K562 (cell line): ENCODE results near the gene MPZL1. TPM values are rescaled to one million over a fixed set of nuclear protein-coding genes. Genes with fewer than 3 reads are reported as not detected.

Experiments
- ATAC-seq: fragments of 200-7000 bp; cut with Tn5 transposase; 3 replicates; pipeline ENCODE4 v1.9.1; 2020; ENCODE audit warnings: moderate library complexity
- BruUV-seq: library from RNA; stranded (reverse); fragments of 400-500 nt; replicated peaks from 2 replicates; lab custom pipeline; 2021; lab: Mats Ljungman, UMichigan
- CTCF ChIA-PET: fragments of 300-600 bp; formaldehyde crosslinking; extraction: SDS; loops from one replicate; lab custom pipeline; 2021; ENCODE audit warnings: low intra/inter-chr PET ratio; lab: Yijun Ruan, JAX
- POLR2A ChIA-PET: fragments of 300-600, 350-650 bp; sonication (Branson Sonifier 250); formaldehyde crosslinking; extraction: SDS; loops from one replicate; lab custom pipeline; 2021; ENCODE audit warnings: antibody characterized with exemption, inconsistent platforms; lab: Yijun Ruan, JAX
- DNase-seq, 4 experiments: peaks; one replicate each; pipeline versions ENCODE4 v3.0.0 to v3.0.0-alpha.2; 2011 to 2018; ENCODE audit warnings: low spot score in 3 of 4, mixed read lengths in 3 of 4; ENCODE audit errors: extremely low read depth in 1 of 4
- FAIRE-seq: peaks from 2 replicates; lab custom pipeline; 2011; peaks lifted over from hg19 to GRCh38; lab: Jason Lieb, UNC
- H2AFZ ChIP-seq: 2 replicates; pipeline ENCODE4 v1.6.0; 2011; ENCODE audit warnings: low read depth, low read length, control low read depth, inconsistent platforms
- H3K27ac ChIP-seq: fragments of 200-600 bp; 3 replicates; pipeline ENCODE4 v1.8.0; 2011; ENCODE audit warnings: low read depth, mild to moderate bottlenecking, control low read depth, inconsistent platforms, low read length, moderate library complexity, mixed read lengths; ENCODE audit errors: extremely low read depth
- H3K27me3 ChIP-seq, 2 experiments: fragments of 300-600 bp in 1 of 2; 2 replicates in 1 of 2; 3 replicates in 1 of 2; pipeline versions ENCODE4 v1.6.0 to v1.8.0; 2011; ENCODE audit warnings: inconsistent platforms in 2 of 2, low read length in 2 of 2, mild to moderate bottlenecking in 1 of 2, mixed read lengths in 1 of 2, moderate library complexity in 1 of 2; ENCODE audit not compliant: control insufficient read depth in 2 of 2, insufficient read depth in 2 of 2
- H3K36me3 ChIP-seq: fragments of 300-600 bp; 3 replicates; pipeline ENCODE4 v1.8.0; 2011; ENCODE audit warnings: mild to moderate bottlenecking, low read length, inconsistent platforms; ENCODE audit not compliant: control insufficient read depth, insufficient read depth
- H3K4me1 ChIP-seq, 2 experiments: fragments of 200-600 bp in 1 of 2; replicated peaks in 1 of 2; 2 replicates in 1 of 2; 3 replicates in 1 of 2; pipeline versions ENCODE4 v1.5.1 to v1.8.0; 2011; ENCODE audit warnings: inconsistent platforms in 2 of 2, low read length in 2 of 2, mild to moderate bottlenecking in 1 of 2, mixed read lengths in 1 of 2, moderate library complexity in 1 of 2; ENCODE audit not compliant: control insufficient read depth in 2 of 2, insufficient read depth in 2 of 2
- H3K4me2 ChIP-seq: 2 replicates; pipeline ENCODE4 v1.6.1; 2011; ENCODE audit warnings: low read length, control low read depth, inconsistent platforms, mixed read lengths; ENCODE audit not compliant: insufficient read depth
- H3K4me3 ChIP-seq: fragments of 200-600 bp; sonication (generic), shearing (Covaris generic); 2 replicates; pipeline ENCODE4 v1.5.1; 2016; ENCODE audit warnings: control low read depth, inconsistent platforms
- H3K79me2 ChIP-seq: fragments of 200-600 bp; 3 replicates; pipeline ENCODE4 v1.8.0; 2011; ENCODE audit warnings: low read length, inconsistent platforms; ENCODE audit not compliant: control insufficient read depth, insufficient read depth
- H3K9ac ChIP-seq, 2 experiments: 2 replicates each; pipeline versions ENCODE4 v1.6.0 to v1.6.1; 2011; ENCODE audit warnings: low read depth in 2 of 2, low read length in 2 of 2, control low read depth in 1 of 2, inconsistent platforms in 1 of 2, mild to moderate bottlenecking in 1 of 2, mixed read lengths in 1 of 2; ENCODE audit not compliant: insufficient read depth in 1 of 2
- H3K9me1 ChIP-seq: one replicate; pipeline ENCODE4 v1.6.0; 2011; ENCODE audit warnings: inconsistent platforms, mild to moderate bottlenecking, low read length, moderate library complexity; ENCODE audit not compliant: control insufficient read depth, insufficient read depth
- H3K9me3 ChIP-seq: replicated peaks from 2 replicates; pipeline ENCODE4 v1.5.1; 2011; ENCODE audit warnings: low read depth, low read length, inconsistent platforms; ENCODE audit not compliant: control insufficient read depth, insufficient read depth
- H4K20me1 ChIP-seq: replicated peaks from 2 replicates; pipeline ENCODE4 v1.6.1; 2011; ENCODE audit warnings: low read length, inconsistent platforms, mixed read lengths; ENCODE audit not compliant: control insufficient read depth, insufficient read depth
- SMARCB1 ChIP-seq: IDR thresholded peaks from 2 replicates; pipeline ENCODE4 v1.6.1; 2011; ENCODE audit warnings: improper control_type of control experiment, low read depth; ENCODE audit not compliant: insufficient read length
- ZNF324 ChIP-seq: fragments of 250-450 bp; sonication (Bioruptor Pico); IDR thresholded peaks from 2 replicates; pipeline ENCODE4 v1.4.0; 2020; ENCODE audit warnings: mild to moderate bottlenecking
- WGBS: fragments of 100-300 bp; shearing (Covaris generic); methylation state at CpG from one replicate; pipeline ENCODE4 v1.1.6; 2016; ENCODE audit warnings: low coverage, mixed read lengths; ENCODE audit not compliant: insufficient coverage; ENCODE audit errors: missing lambda C conversion rate; 5-methylcytosine and 5-hydroxymethylcytosine counted together
- in situ Hi-C: fragments of 300-500 bp; cut with MboI; formaldehyde crosslinking; loops from 4 replicates; pipeline ENCODE4 v1.15.0; 2018; ENCODE audit warnings: inconsistent platforms, mixed read lengths
- intact Hi-C: fragments of 100-400 bp; cut with micrococcal nuclease; formaldehyde crosslinking; loops from 2 replicates; pipeline ENCODE4 v1.14.2; 2022
- polyA plus RNA-seq, 8 experiments: library from polyadenylated mRNA; depleted of rRNA in 4 of 8; stranded (reverse) in 5 of 8; unstranded in 3 of 8; fragments of >200 nt; fragmentation: Nextera tagmentation in 2 of 8; fragmentation: Illumina TruSeq in 1 of 8; extraction: Ambion mirVana in 2 of 8; extraction: Trizol in 1 of 8; gene quantifications; 2 replicates each; pipeline versions ENCODE4 v1.2.1 to v1.2.3, GENCODE V29; 2011 to 2014; ENCODE audit warnings: inconsistent platforms in 1 of 8, missing spikeins in 1 of 8
- total RNA-seq, 7 experiments: library from RNA; depleted of rRNA in 6 of 7; stranded (reverse); fragments of >200 nt in 6 of 7; fragmentation: Illumina TruSeq in 2 of 7; extraction: Trizol in 2 of 7; gene quantifications; 2 replicates each; pipeline versions ENCODE4 v1.2.1 to v1.2.3, GENCODE V29; 2011 to 2021; ENCODE audit warnings: low replicate concordance in 1 of 7
- TF ChIP-seq, protein P1 (sequence below), 2 experiments: fragments of 450-650 bp; formaldehyde crosslinking in 1 of 2; IDR thresholded peaks; 2 replicates each; pipeline versions ENCODE4 v1.4.0 to v1.6.1; 2014 to 2020; ENCODE audit warnings: mild to moderate bottlenecking in 2 of 2, borderline replicate concordance in 1 of 2, low read depth in 1 of 2
- TF ChIP-seq, protein P2 (sequence below): fragments of 450-650 bp; IDR thresholded peaks from 2 replicates; pipeline ENCODE4 v1.6.1; 2018; ENCODE audit not compliant: partially characterized antibody

MPZL1 gene
- total and polyA plus RNA-seq, 9 of the 15 experiments (the other 6 are each of a cell fraction or from before 2014, with no cell fraction given): 14.5 to 153 (median 66.5) TPM

DNA sequence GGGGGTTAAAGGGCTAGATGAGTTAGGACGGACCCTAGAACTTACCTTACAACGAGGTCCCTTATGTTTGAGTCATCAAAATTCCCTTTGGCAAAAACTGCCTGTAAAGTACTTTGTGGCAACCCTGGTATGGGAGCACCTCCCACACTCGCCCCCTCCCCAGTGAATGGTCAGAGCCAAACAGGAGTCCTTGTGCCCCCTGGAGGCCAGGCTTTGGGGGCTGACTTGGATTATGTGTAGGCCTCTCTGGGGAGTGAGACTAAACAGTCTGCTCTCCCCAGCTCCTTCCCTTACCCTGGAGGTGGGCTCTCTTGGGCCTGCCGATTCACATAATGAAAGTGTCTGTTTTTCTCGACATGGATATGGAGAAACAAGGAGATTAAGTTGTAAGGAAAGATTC lies 110.9 kb downstream of the MPZL1 start:
- H3K4me3 ChIP-seq: no peak overlapping the region
- no TSS peak for BruUV-seq
- peak overlapping the region; percentile 73 for H2AFZ ChIP-seq
- H3K4me1 ChIP-seq: peaks cover 5 to 32% of the 10 kb centered on the region in 2 experiments; a peak in 4 of 5 replicates
- no peaks in the 10 kb centered on the region for H3K9me3 ChIP-seq
- no peaks in the 10 kb centered on the region for H3K9me1 ChIP-seq
- 59% methylated on average over 5 of the region's 5 CpGs for WGBS
- CTCF ChIA-PET: no interaction called here
- in situ Hi-C loops: no loop called here
- no peaks in the 10 kb centered on the region for H3K27me3 ChIP-seq
- no peaks in the 10 kb centered on the region for H4K20me1 ChIP-seq
- POLR2A ChIA-PET: interaction anchor here (0.8 to 1.8 kb wide), 5 partner anchors 10 to 105 kb away, joined by 3 to 8 read pairs (median 7); no protein-coding TSS in a partner anchor
- intact Hi-C loops: no loop called here
- H3K36me3 ChIP-seq: no peaks in the 10 kb centered on the region
- FAIRE-seq: no peak
- no peak overlapping the region for H3K4me2 ChIP-seq
- H3K27ac ChIP-seq: no peak overlapping the region
- peak; percentile 47 to 63 (median 58) for DNase-seq
- peak overlapping the region in 1 of 2 experiments; percentile 3; a peak in 1 of 4 replicates for H3K9ac ChIP-seq
- peak; percentile 79 for ATAC-seq
- H3K79me2 ChIP-seq: no peaks in the 10 kb centered on the region
- TF ChIP-seq ZNF324 (CRISPR knock-in tag): no peak
- TF ChIP-seq, protein P1, sequence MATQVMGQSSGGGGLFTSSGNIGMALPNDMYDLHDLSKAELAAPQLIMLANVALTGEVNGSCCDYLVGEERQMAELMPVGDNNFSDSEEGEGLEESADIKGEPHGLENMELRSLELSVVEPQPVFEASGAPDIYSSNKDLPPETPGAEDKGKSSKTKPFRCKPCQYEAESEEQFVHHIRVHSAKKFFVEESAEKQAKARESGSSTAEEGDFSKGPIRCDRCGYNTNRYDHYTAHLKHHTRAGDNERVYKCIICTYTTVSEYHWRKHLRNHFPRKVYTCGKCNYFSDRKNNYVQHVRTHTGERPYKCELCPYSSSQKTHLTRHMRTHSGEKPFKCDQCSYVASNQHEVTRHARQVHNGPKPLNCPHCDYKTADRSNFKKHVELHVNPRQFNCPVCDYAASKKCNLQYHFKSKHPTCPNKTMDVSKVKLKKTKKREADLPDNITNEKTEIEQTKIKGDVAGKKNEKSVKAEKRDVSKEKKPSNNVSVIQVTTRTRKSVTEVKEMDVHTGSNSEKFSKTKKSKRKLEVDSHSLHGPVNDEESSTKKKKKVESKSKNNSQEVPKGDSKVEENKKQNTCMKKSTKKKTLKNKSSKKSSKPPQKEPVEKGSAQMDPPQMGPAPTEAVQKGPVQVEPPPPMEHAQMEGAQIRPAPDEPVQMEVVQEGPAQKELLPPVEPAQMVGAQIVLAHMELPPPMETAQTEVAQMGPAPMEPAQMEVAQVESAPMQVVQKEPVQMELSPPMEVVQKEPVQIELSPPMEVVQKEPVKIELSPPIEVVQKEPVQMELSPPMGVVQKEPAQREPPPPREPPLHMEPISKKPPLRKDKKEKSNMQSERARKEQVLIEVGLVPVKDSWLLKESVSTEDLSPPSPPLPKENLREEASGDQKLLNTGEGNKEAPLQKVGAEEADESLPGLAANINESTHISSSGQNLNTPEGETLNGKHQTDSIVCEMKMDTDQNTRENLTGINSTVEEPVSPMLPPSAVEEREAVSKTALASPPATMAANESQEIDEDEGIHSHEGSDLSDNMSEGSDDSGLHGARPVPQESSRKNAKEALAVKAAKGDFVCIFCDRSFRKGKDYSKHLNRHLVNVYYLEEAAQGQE (IDR thresholded peaks at IDR 0.05; ENCODE audit: borderline replicate concordance): peak; percentile 44; the same call in 1 of the 2 replicates
- TF ChIP-seq, protein P1 (CRISPR knock-in tag; IDR thresholded peaks at IDR 0.05; ENCODE audit: low read depth): no peak
- TF ChIP-seq SMARCB1: no peak
- TF ChIP-seq, protein P2, sequence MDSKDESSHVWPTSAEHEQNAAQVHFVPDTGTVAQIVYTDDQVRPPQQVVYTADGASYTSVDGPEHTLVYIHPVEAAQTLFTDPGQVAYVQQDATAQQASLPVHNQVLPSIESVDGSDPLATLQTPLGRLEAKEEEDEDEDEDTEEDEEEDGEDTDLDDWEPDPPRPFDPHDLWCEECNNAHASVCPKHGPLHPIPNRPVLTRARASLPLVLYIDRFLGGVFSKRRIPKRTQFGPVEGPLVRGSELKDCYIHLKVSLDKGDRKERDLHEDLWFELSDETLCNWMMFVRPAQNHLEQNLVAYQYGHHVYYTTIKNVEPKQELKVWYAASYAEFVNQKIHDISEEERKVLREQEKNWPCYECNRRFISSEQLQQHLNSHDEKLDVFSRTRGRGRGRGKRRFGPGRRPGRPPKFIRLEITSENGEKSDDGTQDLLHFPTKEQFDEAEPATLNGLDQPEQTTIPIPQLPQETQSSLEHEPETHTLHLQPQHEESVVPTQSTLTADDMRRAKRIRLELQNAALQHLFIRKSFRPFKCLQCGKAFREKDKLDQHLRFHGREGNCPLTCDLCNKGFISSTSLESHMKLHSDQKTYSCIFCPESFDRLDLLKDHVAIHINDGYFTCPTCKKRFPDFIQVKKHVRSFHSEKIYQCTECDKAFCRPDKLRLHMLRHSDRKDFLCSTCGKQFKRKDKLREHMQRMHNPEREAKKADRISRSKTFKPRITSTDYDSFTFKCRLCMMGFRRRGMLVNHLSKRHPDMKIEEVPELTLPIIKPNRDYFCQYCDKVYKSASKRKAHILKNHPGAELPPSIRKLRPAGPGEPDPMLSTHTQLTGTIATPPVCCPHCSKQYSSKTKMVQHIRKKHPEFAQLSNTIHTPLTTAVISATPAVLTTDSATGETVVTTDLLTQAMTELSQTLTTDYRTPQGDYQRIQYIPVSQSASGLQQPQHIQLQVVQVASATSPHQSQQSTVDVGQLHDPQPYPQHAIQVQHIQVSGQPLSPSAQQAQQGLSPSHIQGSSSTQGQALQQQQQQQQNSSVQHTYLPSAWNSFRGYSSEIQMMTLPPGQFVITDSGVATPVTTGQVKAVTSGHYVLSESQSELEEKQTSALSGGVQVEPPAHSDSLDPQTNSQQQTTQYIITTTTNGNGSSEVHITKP: peak; percentile 27
